Measurements from ENCODE around the gene EFCAB6.

EFCAB6 gene

DNA sequence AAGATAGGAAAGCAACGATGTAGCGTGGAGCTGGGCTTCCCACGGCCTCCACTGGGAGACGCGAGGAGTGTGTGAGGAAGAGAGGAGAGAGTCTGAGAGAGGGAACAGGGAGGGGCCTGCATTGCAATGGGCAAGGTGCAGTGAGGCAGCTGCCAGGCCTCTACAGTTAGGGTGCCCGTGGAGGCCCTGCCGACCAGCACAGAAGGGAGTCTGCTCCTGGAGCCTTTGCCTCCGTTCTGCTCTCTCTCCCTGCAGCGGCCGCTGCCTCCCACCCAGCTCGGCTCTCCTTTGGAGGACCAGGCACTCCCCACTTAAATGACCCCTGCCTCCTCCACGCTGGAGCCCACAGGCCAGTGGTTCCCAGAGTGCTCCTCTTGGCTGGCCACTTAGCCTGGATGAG, 181.7 kb downstream of the EFCAB6 start:
- DNase-seq = no peak

DNA sequence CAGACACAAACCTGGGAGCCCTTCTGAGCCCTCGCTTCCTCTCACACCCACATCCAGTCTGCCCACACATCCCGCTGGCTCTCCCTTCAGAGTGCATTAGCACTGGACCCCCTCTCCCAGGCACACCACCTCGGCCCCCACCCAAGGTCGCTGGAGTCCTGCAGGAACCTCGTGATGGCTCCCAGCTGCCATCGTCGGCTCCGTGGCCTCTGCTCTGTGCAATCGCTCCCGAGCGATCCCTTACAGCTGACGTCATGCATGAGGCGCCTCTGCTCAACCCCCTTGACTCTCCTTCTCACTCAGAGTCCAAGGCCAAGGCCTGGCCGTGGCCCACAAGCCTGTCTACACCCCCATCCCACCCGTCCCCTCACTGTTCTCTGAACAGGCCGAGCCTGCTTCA, 183.9 kb downstream of the EFCAB6 start:
- DNase-seq = no peak

DNA sequence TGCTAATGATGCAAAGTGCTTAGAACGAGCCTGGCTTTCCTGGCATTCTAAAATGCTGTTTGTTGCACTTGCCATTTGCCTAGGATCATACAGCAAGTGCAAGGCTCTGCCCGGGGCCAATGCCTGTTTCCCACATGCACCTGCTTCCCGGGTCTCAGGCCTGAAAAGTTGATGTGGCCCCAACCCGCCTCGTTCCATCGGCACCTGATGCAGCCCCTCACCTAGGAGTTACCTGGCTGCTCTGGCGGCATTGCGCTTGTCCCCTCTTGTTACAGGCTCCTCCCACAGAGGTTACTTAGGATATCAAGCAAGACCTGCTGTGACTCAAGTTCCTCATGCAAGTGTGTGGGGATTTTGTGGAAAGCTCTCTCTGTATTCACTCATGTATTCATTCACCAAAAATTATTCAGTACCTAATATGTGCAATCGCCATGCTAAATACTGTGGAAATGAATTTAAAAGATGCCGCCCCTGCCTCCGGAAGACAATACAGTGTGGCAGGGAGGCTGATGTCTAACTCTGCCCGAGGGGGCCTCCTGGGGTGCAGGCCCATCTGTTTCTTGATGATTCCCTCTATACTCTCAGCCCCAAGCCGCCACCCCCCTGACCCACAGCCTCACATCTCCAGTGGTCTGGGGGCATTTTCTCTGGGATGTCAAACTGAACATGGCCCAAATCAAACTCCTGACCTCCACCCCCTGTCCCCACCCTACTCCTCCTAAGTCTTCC, 184.5 kb downstream of the EFCAB6 start:
- DNase-seq = no peak

DNA sequence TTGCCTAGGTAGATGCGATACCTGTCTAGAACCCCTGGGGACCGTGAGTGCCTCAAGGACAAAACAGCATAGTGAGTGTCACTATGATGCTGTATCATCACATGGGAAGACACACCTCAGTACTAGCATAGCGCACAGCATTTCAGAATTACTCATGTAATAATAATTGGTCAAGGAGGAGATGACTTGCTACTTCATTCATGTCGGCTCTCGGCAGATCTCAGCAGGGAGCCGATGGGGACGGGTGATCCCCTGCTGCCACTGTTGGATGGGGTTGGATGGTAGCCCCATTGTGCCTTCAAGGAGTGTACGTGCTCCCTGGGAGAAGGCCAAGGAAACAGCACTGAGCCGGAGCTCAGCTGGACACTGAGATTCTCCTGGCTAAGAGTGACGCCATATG, 186.9 kb downstream of the EFCAB6 start:
- DNase-seq = no peak

DNA sequence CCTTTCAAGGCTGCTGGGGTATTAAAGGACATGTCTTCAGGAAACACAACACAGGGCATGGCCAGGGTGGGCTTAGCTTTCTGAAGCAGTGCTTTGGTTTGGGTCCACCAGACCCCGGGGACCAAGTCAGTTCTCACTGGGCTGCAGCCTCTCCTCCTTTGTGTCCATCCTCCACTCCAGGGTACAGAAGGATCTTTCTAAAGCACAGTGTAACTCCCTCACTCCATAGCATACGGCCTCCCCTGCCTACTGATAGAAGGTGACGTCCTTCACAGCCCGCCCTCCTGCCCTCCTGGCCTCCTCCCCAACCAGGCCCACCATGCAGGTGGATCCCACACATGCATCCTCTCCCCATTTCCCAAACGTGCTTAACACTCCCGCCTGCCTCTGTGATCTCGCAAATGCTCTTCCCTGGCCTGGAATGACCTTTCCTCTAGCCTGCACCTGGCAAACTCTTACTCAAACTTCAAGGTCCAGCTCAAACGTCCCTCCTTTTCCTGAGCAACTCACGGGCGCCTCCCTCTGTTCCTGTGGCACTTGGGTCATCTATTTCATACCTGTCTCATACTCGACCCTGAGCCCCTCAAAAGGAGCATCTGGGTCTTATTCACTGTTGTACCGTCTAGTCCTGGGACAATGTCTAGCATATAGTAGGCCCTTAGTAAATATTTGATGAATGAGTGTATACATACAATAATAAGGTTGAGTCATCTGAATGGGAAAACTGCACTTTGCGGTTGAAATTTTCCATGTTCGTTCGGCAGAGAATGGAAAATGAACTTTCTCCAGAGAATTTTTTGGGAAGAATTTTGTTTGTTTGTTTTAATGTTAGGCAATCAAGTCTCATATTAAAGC, 187.7 kb downstream of the EFCAB6 start:
- DNase-seq = no peak

DNA sequence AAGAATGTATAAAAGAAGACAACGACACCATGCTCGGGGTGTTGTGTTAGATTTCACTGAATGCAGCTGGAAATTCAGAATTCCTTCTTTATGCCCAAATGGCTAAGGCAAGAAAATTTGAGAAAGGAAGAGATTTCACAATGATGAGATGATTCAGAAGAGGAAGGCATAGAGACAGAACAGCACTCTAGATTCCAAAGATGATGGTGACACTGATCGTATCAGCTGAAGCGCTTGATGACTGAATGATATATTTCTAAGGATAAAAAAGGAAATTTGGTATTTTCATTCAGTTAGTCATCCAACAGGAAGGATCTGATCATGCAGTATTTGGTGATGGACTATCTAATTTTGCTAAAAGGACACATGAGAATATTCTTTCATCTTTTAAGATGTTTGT, 189.2 kb downstream of the EFCAB6 start:
- no peak for DNase-seq

DNA sequence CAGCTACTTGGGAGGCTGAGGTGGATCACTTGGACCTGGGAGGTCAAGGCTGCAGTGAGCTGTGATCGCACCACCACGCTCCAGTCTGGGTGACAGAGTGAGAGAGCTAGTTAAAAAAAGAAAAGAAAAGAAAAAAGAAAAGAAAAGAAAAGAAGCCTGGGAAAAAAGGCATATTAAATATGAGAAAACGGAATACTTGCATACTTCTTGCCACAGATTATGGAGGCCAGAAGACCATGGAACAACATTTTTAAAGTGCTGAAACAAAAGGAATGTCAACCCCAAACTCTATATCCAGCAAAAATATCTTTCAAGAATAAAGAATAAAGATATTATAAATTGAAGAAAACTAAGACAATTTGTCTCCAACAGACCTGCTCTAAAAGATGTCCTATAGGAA, 191.9 kb downstream of the EFCAB6 start:
- no peak for DNase-seq

DNA sequence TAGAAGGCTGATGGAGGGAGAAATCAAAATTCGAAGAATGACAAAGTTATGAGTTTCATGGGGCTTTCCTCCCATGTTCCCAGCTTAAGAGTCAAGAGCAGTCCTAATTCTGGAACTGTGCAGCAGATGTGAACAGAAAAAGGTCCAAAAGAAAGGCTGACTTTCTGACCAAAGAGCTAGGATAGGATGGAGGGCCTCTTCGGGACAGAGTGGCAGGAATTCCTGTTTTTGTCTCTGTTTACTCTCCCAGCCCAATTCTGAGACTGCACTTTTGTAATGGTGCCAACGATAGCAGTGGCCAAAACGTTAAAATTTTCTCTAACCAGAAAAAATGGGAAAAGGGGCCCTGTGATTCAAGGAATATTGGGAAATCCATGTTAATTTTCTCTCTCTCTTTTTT, 193.6 kb downstream of the EFCAB6 start:
- no peak for DNase-seq

DNA sequence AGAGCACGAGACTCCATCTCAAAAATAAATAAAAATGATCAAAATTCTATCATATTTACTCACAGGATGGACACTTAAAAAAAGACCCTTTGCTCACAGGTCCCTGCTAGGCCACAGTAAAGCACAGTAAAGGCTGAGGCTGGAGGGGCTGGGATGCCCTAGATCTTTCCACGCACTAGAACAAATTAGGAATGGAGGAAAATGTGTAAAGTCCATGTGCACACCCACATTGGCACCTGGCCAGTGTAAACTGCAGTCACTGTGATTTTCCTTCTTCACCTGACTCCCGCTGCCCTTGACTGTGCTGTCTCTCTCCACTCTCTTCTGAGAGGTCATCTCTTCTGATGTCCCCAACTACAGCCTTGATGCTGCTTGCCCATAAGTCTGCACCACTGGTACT, 195.5 kb downstream of the EFCAB6 start:
- no peak for DNase-seq

DNA sequence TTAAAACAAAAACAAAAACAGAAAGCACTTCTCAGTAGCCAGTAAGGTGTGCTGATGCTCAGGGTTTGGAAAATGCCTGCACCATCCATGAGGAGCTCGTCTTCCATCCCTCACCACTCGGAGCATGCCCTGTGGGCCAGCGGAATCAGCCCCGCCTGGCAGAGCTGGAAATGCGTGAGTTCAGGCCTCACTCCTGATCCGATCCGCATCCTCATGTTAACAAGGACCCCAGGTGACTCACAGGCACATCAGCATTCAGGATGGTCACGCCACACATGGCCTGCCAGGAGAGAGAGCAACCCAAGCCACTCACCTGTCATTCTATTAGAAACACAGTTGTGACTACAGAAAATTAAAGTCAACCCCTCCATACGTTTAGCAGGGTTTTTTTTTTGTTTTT, 211.8 kb downstream of the EFCAB6 start:
- DNase-seq = no peak

DNA sequence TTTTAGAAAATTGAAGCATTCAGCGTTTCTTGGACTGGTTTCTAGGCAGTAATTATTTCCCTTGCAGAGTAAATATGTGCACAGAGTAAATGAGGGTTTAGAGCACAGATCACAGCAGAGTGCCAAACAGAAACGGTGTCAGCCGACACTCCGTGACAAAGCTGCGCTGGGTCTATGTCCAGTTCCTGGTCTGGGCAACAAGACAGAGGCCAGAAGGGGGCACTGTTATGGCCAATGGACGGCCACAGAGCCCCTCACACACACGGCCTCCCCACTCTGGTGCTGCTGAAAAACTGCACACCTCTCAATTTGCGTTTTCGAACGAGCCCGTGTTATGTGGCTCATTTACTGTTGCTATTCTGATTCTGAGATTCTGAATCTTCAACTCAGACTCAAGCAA, 219.6 kb downstream of the EFCAB6 start:
- no peak for DNase-seq

DNA sequence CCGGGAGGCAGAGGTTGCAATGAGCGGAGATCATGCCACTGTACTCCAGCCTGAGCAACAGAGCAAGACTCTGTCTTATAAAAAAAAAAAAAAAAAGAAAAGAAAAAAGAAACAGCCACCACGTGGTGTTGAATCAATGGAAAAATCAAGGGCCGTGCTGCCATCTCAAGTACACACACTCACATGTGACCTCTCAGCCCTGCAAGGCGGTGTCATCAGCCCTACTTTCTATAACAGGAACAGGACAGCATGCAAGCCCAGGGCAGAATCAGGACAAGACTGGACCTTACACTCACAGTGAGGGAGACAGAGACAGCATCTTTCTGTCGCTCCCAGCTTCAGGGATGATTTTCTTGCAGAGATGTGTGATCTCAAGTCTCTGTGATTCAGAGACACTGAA, 220.7 kb downstream of the EFCAB6 start:
- no peak for DNase-seq

DNA sequence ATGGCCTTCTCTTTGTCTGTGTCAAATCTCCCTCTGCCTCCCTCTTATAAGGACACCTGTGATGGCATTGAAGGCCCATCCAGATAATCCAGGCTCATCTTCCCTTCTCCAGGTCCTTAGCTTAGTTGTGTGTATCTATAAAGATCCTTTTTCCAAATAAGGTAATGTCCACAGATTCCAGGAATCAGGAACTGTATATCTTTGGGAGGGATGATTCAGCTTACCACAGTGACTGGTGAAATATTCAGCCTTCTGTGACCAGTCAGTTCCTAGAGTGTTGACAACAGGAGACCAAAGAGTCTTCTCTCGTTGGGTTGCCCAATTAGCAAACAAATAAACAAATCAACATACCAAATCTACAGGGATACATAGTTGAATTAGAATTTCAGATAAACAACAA, 224.5 kb downstream of the EFCAB6 start:
- no peak for DNase-seq

DNA sequence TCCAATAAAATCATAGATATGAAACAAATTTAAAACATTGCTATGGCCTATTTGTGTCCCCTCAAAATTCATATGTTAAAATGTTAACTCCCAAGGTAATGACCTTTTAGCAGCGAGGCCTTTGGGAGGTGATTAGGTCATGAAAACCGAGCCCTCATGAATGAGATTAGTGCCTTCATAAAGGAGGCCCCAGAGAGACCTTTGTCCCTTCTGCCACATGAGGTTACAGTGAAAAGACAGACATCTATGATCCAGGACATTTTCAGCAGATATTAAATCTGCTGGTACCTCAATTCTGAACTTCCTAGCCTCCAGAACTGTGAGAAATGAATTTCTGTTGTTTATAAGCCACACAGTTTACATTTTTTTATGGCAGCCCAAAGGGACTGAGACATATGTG, 228.6 kb downstream of the EFCAB6 start:
- no peak for DNase-seq

DNA sequence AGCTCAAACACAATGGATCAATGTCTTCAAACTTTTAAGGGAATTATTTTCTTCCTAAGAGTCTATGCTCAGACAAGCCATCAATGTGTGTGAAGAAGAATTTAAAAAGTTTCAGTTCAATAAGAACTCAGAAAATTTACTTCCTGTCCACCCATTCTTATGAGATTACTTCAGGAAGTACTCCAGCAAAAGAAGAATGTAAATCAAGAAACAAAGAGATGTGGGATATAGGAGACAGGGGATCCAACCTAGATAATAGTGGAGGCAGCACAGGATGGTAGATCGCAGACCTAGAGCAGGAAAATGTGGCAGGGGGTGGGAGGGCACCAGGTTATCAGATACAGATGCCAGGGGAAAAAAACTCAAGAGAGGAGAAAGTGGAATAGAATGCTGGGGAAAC, 229.7 kb downstream of the EFCAB6 start:
- no peak for DNase-seq

DNA sequence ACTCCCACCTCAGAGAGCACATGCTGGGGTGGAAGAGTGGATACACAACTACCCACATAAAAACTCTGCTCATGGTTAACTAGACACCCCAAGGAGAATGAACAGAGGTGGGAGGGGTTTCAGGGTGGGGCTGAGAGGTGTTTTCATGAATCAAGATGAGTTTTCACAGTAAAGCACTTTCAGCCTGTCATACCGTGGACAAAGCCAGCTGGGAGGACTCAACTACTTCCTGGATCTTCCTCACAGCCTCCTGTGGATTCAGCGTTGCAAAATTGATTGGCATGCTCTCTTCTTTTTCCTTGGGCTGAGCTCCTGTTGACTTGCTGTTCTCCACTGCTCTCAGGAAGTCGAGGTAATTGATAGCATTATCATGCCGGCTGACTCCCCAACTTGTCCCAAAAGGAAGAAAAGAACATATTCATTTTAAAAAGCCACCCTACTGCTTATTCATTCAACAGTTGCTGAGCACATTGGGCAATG, 231.8 kb downstream of the EFCAB6 start:
- DNase-seq = no peak

DNA sequence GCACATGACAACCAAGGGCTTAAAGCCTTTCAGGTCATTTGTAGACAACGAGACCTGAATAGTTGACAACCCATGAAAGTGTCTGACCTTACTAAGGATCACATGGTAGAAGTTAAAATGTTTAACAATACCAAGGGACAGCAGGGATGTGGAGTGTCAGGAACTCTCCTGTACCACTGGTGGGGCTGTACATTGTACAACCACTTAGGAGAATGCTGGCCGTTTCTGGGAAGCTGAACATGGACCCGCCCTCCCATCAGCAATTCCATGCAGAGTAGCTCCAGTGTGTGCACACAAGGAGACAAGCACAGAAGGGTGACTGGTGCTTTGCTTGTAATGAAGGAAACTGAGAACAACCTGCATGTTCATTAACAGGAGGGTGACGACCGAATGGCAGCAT, 237.4 kb downstream of the EFCAB6 start:
- no peak for DNase-seq

DNA sequence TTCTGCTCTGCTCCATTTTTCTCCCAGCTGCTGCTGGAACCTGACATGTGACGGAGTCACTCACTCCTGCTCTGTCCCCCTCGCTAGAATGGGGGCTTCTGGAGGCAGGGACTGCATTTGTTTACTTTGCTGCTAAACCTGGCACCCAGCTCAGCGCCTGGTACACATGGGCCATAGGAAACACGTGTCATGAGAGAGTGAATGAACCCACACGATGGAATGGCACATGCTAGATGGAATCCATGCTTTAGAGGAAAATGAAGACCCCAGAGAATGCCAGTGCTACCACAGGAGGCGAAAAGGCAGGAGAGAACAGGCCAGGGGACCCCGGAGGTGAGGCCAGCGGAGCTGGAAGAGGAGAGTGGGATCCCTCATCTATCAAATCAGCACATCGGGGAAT, 239.4 kb downstream of the EFCAB6 start:
- DNase-seq = no peak

DNA sequence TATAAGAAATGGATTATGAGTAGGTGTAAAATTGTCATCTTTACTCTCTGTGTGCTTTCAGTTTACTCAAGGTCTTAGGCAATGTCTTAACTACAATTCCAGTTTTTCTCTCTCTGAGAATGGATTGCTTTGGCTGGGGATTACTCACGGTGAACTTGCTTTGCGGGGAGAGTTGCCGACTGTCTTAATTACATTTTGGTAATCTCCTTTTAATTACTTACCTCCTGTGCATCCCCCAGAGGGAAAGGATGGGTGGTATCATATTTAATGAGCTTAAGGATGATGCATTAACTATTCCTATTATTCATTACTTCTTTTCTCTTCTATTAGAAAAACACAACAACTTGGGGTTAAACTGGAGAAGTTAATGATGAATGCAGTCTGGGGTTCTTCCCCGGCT, 240.9 kb downstream of the EFCAB6 start:
- DNase-seq = no peak

DNA sequence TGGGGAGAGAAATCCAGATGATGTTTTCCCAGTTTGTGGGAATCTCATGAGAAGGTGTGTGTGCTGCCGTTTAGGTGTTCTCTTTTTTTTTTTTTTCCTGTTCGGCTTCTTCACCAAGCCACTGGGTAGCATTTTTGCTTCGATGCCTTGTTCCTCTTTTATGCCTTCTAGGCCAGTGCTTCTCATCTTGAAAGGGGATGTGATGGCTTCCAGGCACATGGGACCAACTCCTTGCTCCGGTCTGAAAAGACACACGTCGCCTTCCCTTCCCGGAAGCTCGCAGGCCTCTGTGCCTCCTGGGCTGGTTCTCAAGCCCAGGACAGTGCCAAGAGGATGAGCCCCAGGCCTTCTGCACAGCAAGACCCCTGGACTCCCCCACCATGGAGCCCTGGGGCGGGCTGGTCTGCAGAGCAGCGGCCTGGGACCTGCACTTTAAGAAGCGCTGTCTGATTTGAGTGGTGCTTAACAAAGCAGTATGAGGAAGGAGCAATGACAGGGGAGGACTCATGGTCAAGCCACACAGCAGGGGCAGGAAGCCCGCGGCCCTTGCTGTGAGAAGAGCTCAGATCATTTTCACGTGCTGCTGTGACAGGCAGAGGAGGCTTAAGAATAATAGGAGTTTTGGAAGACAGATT, 241.5 kb downstream of the EFCAB6 start:
- DNase-seq = no peak

DNA sequence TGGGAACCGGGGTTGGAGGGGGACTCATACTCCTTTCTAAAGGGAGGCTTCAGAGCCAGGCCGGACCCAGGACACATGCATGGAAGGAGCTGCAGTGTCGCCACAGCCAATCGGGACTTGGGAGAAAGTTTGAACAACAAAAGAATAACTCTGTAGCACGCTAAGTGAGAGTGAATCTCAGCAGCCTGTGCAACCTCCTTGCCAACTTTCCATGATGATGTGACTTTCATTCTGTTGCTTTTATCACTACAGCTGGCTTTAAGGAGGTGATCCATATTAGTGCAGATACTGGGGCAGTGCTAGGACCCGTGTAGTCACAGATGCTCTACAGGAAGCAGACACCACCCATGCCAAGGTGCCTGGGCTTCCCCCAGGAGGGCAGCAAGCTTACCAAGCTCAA, 243.0 kb downstream of the EFCAB6 start:
- DNase-seq = no peak

DNA sequence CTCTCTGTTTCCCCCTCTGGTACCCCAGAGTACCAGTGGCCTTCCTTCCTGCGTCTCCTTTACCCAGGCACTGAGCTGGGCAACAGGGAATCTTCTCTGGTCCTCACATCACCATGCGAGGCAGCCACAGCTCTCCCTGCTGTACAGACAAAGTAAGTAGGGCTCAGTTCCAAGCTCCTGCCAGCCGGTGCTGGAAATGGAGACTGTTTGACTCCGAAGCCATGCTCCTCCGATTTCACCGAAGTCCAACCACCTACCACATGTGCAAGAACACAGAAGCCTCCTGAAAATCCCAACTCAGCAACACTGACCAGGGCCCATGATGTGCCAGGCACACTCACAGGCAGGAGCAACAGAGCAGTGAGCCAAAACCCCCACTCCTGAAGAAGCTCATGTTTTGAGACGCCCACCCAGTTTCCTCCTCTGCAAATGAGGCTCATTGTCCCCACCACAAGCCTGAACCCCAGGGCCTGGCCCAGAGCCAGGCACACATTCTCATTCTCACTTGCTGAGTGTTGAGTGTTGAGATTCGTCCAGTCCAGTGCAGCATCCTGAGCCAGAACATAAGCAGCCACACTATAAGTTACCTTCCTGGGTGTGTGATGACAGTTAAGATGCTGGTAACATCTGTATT, 244.3 kb downstream of the EFCAB6 start:
- no peak for DNase-seq

DNA sequence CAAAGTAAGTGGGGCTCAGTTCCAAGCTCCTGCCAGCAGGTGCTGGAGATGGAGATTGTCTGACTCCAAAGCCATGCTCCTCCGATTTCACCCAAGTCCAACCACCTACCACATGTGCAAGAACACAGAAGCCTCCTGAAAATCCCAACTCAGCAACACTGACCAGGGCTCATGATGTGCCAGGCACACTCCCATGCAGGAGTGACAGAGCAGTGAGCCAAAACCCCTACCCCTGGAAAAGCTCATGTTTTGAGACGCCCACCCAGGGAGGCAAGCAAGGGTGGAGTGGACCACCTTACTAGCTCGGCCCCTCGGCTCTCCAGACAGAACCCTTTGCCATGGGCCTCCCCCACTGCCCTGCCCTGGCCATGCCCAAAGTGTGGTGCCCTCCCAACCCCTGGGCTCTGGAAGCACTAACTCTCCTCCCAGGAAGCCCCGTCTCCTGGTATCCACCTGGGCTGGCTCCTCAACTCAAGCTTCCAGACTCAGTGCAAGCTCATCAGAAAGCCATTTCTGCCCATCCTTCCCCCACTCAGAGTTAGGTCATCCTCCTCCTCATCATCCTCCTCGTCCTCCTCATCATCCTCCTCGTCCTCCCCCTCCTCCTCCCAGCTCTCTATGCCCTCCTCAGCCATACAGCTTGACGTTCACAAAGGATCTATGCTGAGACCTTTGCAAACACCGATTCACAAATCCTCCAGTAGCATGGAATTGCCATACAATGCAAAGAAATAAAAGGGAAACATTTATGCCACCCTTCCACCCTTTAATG, 245.4 kb downstream of the EFCAB6 start:
- DNase-seq = no peak
